H9 (cell line): ENCODE measurements around the gene ABCB11. TPM values are rescaled to one million over a fixed set of nuclear protein-coding genes. Genes with fewer than 3 reads are reported as not detected.
"Not testable (repeated sequence)": the region's sequence is repeated elsewhere in the genome, so short reads cannot be mapped to it uniquely, and the experiment has no call there.

ENCODE experiments used
- DNase-seq: peaks from one replicate; pipeline ENCODE4 v3.0.0-alpha.2; 2017
- H2AFZ ChIP-seq: one replicate; pipeline ENCODE4 v1.6.1; 2013; ENCODE audit warnings: mild to moderate bottlenecking, low read length, control low read depth, moderate library complexity
- H2AK5ac ChIP-seq: 2 replicates; pipeline ENCODE4 v1.6.1; 2013; ENCODE audit warnings: low read length, control low read depth, mixed read lengths; ENCODE audit not compliant: insufficient read length
- H2BK120ac ChIP-seq: one replicate; pipeline ENCODE4 v1.6.1; 2013; ENCODE audit warnings: low read depth, mild to moderate bottlenecking, low read length, control low read depth, inconsistent platforms; ENCODE audit not compliant: poor library complexity, severe bottlenecking
- H2BK12ac ChIP-seq: 2 replicates; pipeline ENCODE4 v1.6.1; 2013; ENCODE audit warnings: low read length, control low read depth, mixed read lengths, low read depth; ENCODE audit not compliant: insufficient read length
- H2BK15ac ChIP-seq: 2 replicates; pipeline ENCODE4 v1.6.1; 2013; ENCODE audit warnings: low read depth, low read length, control low read depth
- H2BK20ac ChIP-seq: one replicate; pipeline ENCODE4 v1.6.1; 2013; ENCODE audit warnings: low read depth, mild to moderate bottlenecking, low read length, control low read depth, inconsistent platforms; ENCODE audit not compliant: poor library complexity, severe bottlenecking
- H2BK5ac ChIP-seq: 2 replicates; pipeline ENCODE4 v1.6.1; 2013; ENCODE audit warnings: low read length, control low read depth, mixed read lengths; ENCODE audit not compliant: insufficient read length
- H3K14ac ChIP-seq: 2 replicates; pipeline ENCODE4 v1.6.1; 2013; ENCODE audit warnings: low read length, control low read depth; ENCODE audit not compliant: insufficient read depth
- H3K18ac ChIP-seq: 2 replicates; pipeline ENCODE4 v1.6.1; 2013; ENCODE audit warnings: low read depth, mild to moderate bottlenecking, mixed read lengths, low read length, control low read depth; ENCODE audit not compliant: insufficient read length
- H3K23ac ChIP-seq: 2 replicates; pipeline ENCODE4 v1.6.1; 2013; ENCODE audit warnings: low read length, control low read depth, mixed read lengths, low read depth; ENCODE audit not compliant: insufficient read length
- H3K23me2 ChIP-seq: 2 replicates; pipeline ENCODE4 v1.6.1; 2013; ENCODE audit warnings: low read depth, mild to moderate bottlenecking, mixed read lengths, low read length, control low read depth; ENCODE audit not compliant: insufficient read length, poor library complexity, severe bottlenecking
- H3K27ac ChIP-seq: 2 replicates; pipeline ENCODE4 v1.5.1; 2013; ENCODE audit warnings: low read length, control low read depth, mixed read lengths, low read depth; ENCODE audit not compliant: insufficient read length
- H3K27me3 ChIP-seq: 2 replicates; pipeline ENCODE4 v1.6.1; 2013; ENCODE audit warnings: low read length, control low read depth, inconsistent platforms; ENCODE audit not compliant: insufficient read depth
- H3K4ac ChIP-seq: 2 replicates; pipeline ENCODE4 v1.6.1; 2013; ENCODE audit warnings: low read depth, mild to moderate bottlenecking, control low read depth, inconsistent platforms, low read length, moderate library complexity
- H3K4me1 ChIP-seq: 2 replicates; pipeline ENCODE4 v1.6.1; 2013; ENCODE audit warnings: low read length, control low read depth, inconsistent platforms; ENCODE audit not compliant: insufficient read depth
- H3K4me2 ChIP-seq: 2 replicates; pipeline ENCODE4 v1.6.1; 2013; ENCODE audit warnings: low read length, control low read depth, mixed read lengths; ENCODE audit not compliant: insufficient read length, insufficient read depth
- H3K56ac ChIP-seq: 2 replicates; pipeline ENCODE4 v1.6.1; 2013; ENCODE audit warnings: low read depth, mild to moderate bottlenecking, mixed read lengths, low read length, control low read depth; ENCODE audit not compliant: insufficient read length
- H3K79me1 ChIP-seq: 2 replicates; pipeline ENCODE4 v1.6.1; 2013; ENCODE audit warnings: low read depth, mild to moderate bottlenecking, moderate library complexity, low read length, control low read depth, inconsistent platforms; ENCODE audit not compliant: insufficient read depth, poor library complexity, severe bottlenecking
- H3K79me2 ChIP-seq: 2 replicates; pipeline ENCODE4 v1.6.1; 2013; ENCODE audit warnings: low read length, control low read depth, inconsistent platforms; ENCODE audit not compliant: insufficient read depth
- H3K9ac ChIP-seq: 2 replicates; pipeline ENCODE4 v1.6.1; 2013; ENCODE audit warnings: low read length, control low read depth, mixed read lengths; ENCODE audit not compliant: insufficient read length; ENCODE audit errors: extremely low read depth
- H3K9me3 ChIP-seq: one replicate; pipeline ENCODE4 v1.6.1; 2013; ENCODE audit warnings: low read depth, low read length, inconsistent platforms; ENCODE audit not compliant: control insufficient read depth
- H3T11ph ChIP-seq: one replicate; pipeline ENCODE4 v1.6.1; 2013; ENCODE audit warnings: mild to moderate bottlenecking, low read length, control low read depth, inconsistent platforms
- H4K20me1 ChIP-seq: one replicate; pipeline ENCODE4 v1.6.1; 2013; ENCODE audit not compliant: control insufficient read depth, insufficient read length, insufficient read depth
- H4K5ac ChIP-seq: 2 replicates; pipeline ENCODE4 v1.6.1; 2013; ENCODE audit warnings: low read depth, mild to moderate bottlenecking, mixed read lengths, low read length, control low read depth; ENCODE audit not compliant: insufficient read length
- H4K8ac ChIP-seq: replicated peaks from 2 replicates; pipeline ENCODE4 v1.6.1; 2013; ENCODE audit warnings: low read length, control low read depth, mixed read lengths, low read depth; ENCODE audit not compliant: insufficient read length
- H4K91ac ChIP-seq: 2 replicates; pipeline ENCODE4 v1.6.1; 2013; ENCODE audit warnings: low read depth, mild to moderate bottlenecking, moderate library complexity, mixed read lengths, low read length, control low read depth; ENCODE audit not compliant: insufficient read length
- H3K27ac Mint-ChIP-seq, 3 experiments: 2 replicates in 2 of 3; 3 replicates in 1 of 3; pipeline ENCODE4 v1.8.0; 2020 to 2021; ENCODE audit warnings: mixed read lengths in 3 of 3, mild to moderate bottlenecking in 1 of 3, moderate library complexity in 1 of 3
- H3K27me3 Mint-ChIP-seq: 2 replicates; pipeline ENCODE4 v1.8.0; 2021; ENCODE audit warnings: low read depth, mild to moderate bottlenecking, moderate library complexity, mixed read lengths
- H3K36me3 Mint-ChIP-seq, 3 experiments: 2 replicates in 2 of 3; 3 replicates in 1 of 3; pipeline ENCODE4 v1.8.0; 2020 to 2021; ENCODE audit warnings: low read depth in 3 of 3, mixed read lengths in 3 of 3; ENCODE audit not compliant: insufficient read depth in 1 of 3
- H3K4me1 Mint-ChIP-seq, 2 experiments: 2 replicates each; pipeline ENCODE4 v1.8.0; 2020; ENCODE audit warnings: mixed read lengths in 2 of 2
- H3K4me3 Mint-ChIP-seq, 2 experiments: 2 replicates in 1 of 2; 3 replicates in 1 of 2; pipeline ENCODE4 v1.8.0; 2020 to 2021; ENCODE audit warnings: mild to moderate bottlenecking in 2 of 2, mixed read lengths in 2 of 2, moderate library complexity in 1 of 2
- H3K9me3 Mint-ChIP-seq, 2 experiments: 2 replicates in 1 of 2; 3 replicates in 1 of 2; pipeline ENCODE4 v1.8.0; 2020; ENCODE audit warnings: mild to moderate bottlenecking in 2 of 2, mixed read lengths in 2 of 2, moderate library complexity in 1 of 2
- CTCF ChIP-seq: fragments of 200-600 bp; sonication (generic); conservative IDR thresholded peaks from 3 replicates; pipeline ENCODE4 v1.8.0; 2021; ENCODE audit warnings: antibody characterized with exemption, mild to moderate bottlenecking
- WGBS: extraction: QIAGEN DNeasy Blood & Tissue Kit; methylation state at CpG from one replicate; pipeline ENCODE4 v1.1.7; 2013; ENCODE audit warnings: missing lambda C conversion rate, low lambda C conversion rate, mixed read lengths; ENCODE audit not compliant: insufficient read length; ENCODE audit errors: extremely low coverage; 5-methylcytosine and 5-hydroxymethylcytosine counted together
- total RNA-seq: library from RNA; stranded (reverse); gene quantifications from 2 replicates; pipeline ENCODE4 v1.2.1, GENCODE V29; 2021

Gene ABCB11
- total RNA-seq, 1 experiment from 2014 or later = not detected

DNA sequence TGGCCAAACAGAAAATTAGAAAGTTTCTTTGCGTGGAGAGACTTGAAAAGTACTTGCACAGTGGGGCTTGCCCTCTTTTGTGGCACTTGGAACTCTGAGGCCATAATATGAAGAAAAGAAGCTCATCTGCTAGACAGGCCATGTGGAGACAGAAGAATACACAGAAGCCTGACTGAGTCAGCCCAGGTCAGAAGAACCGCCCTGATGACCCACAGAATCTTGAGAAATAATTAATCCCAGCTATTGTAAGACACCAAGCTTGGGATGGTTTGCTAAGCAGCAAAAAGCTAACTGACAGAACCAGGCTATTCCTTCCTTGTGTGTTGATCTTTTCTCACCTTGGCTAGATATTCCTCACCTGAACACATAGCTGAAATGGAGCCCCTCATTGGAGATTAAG lies 96.3 kb downstream of the ABCB11 start:
- no peak overlapping the region for H2BK5ac ChIP-seq
- no peak overlapping the region for H3T11ph ChIP-seq
- no peak overlapping the region for H2BK20ac ChIP-seq
- H3K4me2 ChIP-seq = no peak overlapping the region
- no peak for DNase-seq
- no peaks in the 10 kb centered on the region for H3K27me3 ChIP-seq
- no peak overlapping the region for H2BK12ac ChIP-seq
- no peaks in the 10 kb centered on the region for H3K79me2 ChIP-seq
- H4K91ac ChIP-seq = no peak overlapping the region
- no peak overlapping the region for H3K18ac ChIP-seq
- no peaks in the 10 kb centered on the region for H3K9me3 ChIP-seq
- H3K23me2 ChIP-seq = no peaks in the 10 kb centered on the region
- H4K5ac ChIP-seq = no peak overlapping the region
- TF ChIP-seq CTCF = no peak
- no peak overlapping the region for H2BK15ac ChIP-seq
- no peak overlapping the region for H3K27ac ChIP-seq
- no peaks in the 10 kb centered on the region for H3K27me3 Mint-ChIP-seq
- H3K4me1 ChIP-seq = no peaks in the 10 kb centered on the region; the same call in 1 of the 2 replicates
- no peak overlapping the region for H3K27ac Mint-ChIP-seq
- H4K20me1 ChIP-seq = no peaks in the 10 kb centered on the region
- no peak overlapping the region for H3K9ac ChIP-seq
- peaks cover 0 to 5% of the 10 kb centered on the region in 2 experiments; a peak in 1 of 5 replicates for H3K9me3 Mint-ChIP-seq
- H3K14ac ChIP-seq = no peak overlapping the region
- H3K23ac ChIP-seq = no peak overlapping the region
- peaks cover 0 to 4% (median 0%) of the 10 kb centered on the region in 3 experiments; a peak in 1 of 7 replicates for H3K36me3 Mint-ChIP-seq
- H2AFZ ChIP-seq = no peak overlapping the region
- H3K4me1 Mint-ChIP-seq = no peaks in the 10 kb centered on the region; a peak in 1 of 4 replicates
- H3K4me3 Mint-ChIP-seq = no peak overlapping the region
- no peak overlapping the region for H2AK5ac ChIP-seq
- H3K79me1 ChIP-seq = no peaks in the 10 kb centered on the region
- no peak overlapping the region for H2BK120ac ChIP-seq
- WGBS = no CpG with 5 or more reads among the region's 2 CpGs
- no peak overlapping the region for H4K8ac ChIP-seq
- no peak overlapping the region for H3K4ac ChIP-seq
- H3K56ac ChIP-seq = no peak overlapping the region

GRCh38 chr2:168932174-168932573 lies 99.0 kb downstream of the ABCB11 start:
- H2BK120ac ChIP-seq, H4K5ac ChIP-seq, H3K14ac ChIP-seq, H4K91ac ChIP-seq, H3K36me3 Mint-ChIP-seq, H3K23ac ChIP-seq, H3K4ac ChIP-seq, H3T11ph ChIP-seq, H4K20me1 ChIP-seq, H2BK15ac ChIP-seq, H2BK12ac ChIP-seq, H3K4me1 ChIP-seq, H3K4me1 Mint-ChIP-seq, H2BK5ac ChIP-seq, H4K8ac ChIP-seq, H3K27me3 ChIP-seq, H2BK20ac ChIP-seq, H2AFZ ChIP-seq, DNase-seq, H3K18ac ChIP-seq, H3K27me3 Mint-ChIP-seq, H3K79me1 ChIP-seq, H3K56ac ChIP-seq, H3K4me2 ChIP-seq, H3K27ac Mint-ChIP-seq, H3K27ac ChIP-seq, H3K9me3 Mint-ChIP-seq, H3K79me2 ChIP-seq, H3K4me3 Mint-ChIP-seq, H3K9me3 ChIP-seq, H2AK5ac ChIP-seq, H3K23me2 ChIP-seq, H3K9ac ChIP-seq: not testable (repeated sequence)
- no CpG with 5 or more reads among the region's 4 CpGs for WGBS
